ENCODE data around the gene ZAR1. TPM values are rescaled to one million over a fixed set of nuclear protein-coding genes. Genes with fewer than 3 reads are reported as not detected.

Gene ZAR1
- total RNA-seq, 2 donors from 2014 or later, result 0.18 TPM; not detected in 1

- H3K27me3 ChIP-seq (ENCODE audit: control insufficient read depth, insufficient read depth, low read length, poor library complexity, severe bottlenecking), result peaks cover 11% of the 10 kb centered on the region
- Mint-ChIP-seq H3K27me3 (ENCODE audit: insufficient read depth) (peaks cover 27% of the 10 kb centered on the region), H3K27ac (no peak overlapping the region), H3K4me3 (no peak overlapping the region), H3K9me3 (no peaks in the 10 kb centered on the region), H3K4me1 (peaks cover 16% of the 10 kb centered on the region), H3K36me3 (ENCODE audit: low read depth) (no peaks in the 10 kb centered on the region)
- no peak for TF ChIP-seq CTCF (conservative IDR thresholded peaks at IDR 0.05)
- no peaks in the 10 kb centered on the region for H3K36me3 ChIP-seq (ENCODE audit: control insufficient read depth, insufficient read depth, low read length)
- H3K4me3 ChIP-seq (ENCODE audit: low read length), result no peak overlapping the region
- WGBS, 2 experiments (ENCODE audit: insufficient coverage in 1 of 2, insufficient read length in 1 of 2), result 87% methylated on average over 1 of the region's 2 CpGs; no CpG with 5 or more reads in 1 of the 2 experiments
- H3K27ac ChIP-seq (ENCODE audit: low read depth, low read length), result no peak overlapping the region
- no peak overlapping the region for H3K9ac ChIP-seq (ENCODE audit: extremely low read depth, low read length, poor library complexity, severe bottlenecking)
- H3K9me3 ChIP-seq (ENCODE audit: control insufficient read depth, low read length), result no peaks in the 10 kb centered on the region
- H3K4me1 ChIP-seq (ENCODE audit: control insufficient read depth, insufficient read depth, low read length), result peaks cover 3% of the 10 kb centered on the region
- DNase-seq, result no peak
Observed at GRCh38 chr4:48478273-48478672, 11.8 kb upstream of the ZAR1 start.

- H3K9me3 ChIP-seq (ENCODE audit: control insufficient read depth, low read length), result no peaks in the 10 kb centered on the region
- H3K36me3 ChIP-seq (ENCODE audit: control insufficient read depth, insufficient read depth, low read length), result no peaks in the 10 kb centered on the region
- no peak overlapping the region for H3K9ac ChIP-seq (ENCODE audit: extremely low read depth, low read length, poor library complexity, severe bottlenecking)
- H3K36me3 Mint-ChIP-seq (ENCODE audit: low read depth), result no peaks in the 10 kb centered on the region
- H3K27ac Mint-ChIP-seq, result no peak overlapping the region
- DNase-seq, result no peak
- 88% methylated on average over 1 of the region's 1 CpG; no CpG with 5 or more reads in 1 of the 2 experiments for WGBS, 2 experiments (ENCODE audit: insufficient coverage in 1 of 2, insufficient read length in 1 of 2)
- no peak overlapping the region for H3K27ac ChIP-seq (ENCODE audit: low read depth, low read length)
- H3K4me3 ChIP-seq (ENCODE audit: low read length), result no peak overlapping the region
- H3K4me1 ChIP-seq (ENCODE audit: control insufficient read depth, insufficient read depth, low read length), result no peaks in the 10 kb centered on the region
- TF ChIP-seq CTCF (conservative IDR thresholded peaks at IDR 0.05), result no peak
- peaks cover 16% of the 10 kb centered on the region for H3K4me1 Mint-ChIP-seq
- H3K27me3 Mint-ChIP-seq (ENCODE audit: insufficient read depth), result peaks cover 50% of the 10 kb centered on the region
- no peak overlapping the region for H3K4me3 Mint-ChIP-seq
- H3K27me3 ChIP-seq (ENCODE audit: control insufficient read depth, insufficient read depth, low read length, poor library complexity, severe bottlenecking), result peaks cover 42% of the 10 kb centered on the region
- no peaks in the 10 kb centered on the region for H3K9me3 Mint-ChIP-seq
Observed at GRCh38 chr4:48481581-48481980, 8.5 kb upstream of the ZAR1 start.

- 5 to 6% methylated on average over 55 to 85 of the region's 85 CpGs for WGBS, 2 experiments (ENCODE audit: insufficient coverage in 1 of 2, insufficient read length in 1 of 2)
- Mint-ChIP-seq H3K4me1 (peaks cover 16% of the 10 kb centered on the region), H3K4me3 (peak within 1 kb of the TSS; percentile 50), H3K36me3 (ENCODE audit: low read depth) (no peaks in the 10 kb centered on the region), H3K27ac (no peak within 1 kb of the TSS), H3K27me3 (ENCODE audit: insufficient read depth) (peaks cover 65% of the 10 kb centered on the region), H3K9me3 (no peaks in the 10 kb centered on the region)
- Histone ChIP-seq H3K4me3 (ENCODE audit: low read length) (peak within 1 kb of the TSS; percentile 71), H3K27ac (ENCODE audit: low read depth, low read length) (peak within 1 kb of the TSS; percentile 30), H3K27me3 (ENCODE audit: control insufficient read depth, insufficient read depth, low read length, poor library complexity, severe bottlenecking) (peaks cover 55% of the 10 kb centered on the region), H3K4me1 (ENCODE audit: control insufficient read depth, insufficient read depth, low read length) (no peaks in the 10 kb centered on the region), H3K36me3 (ENCODE audit: control insufficient read depth, insufficient read depth, low read length) (no peaks in the 10 kb centered on the region), H3K9ac (ENCODE audit: extremely low read depth, low read length, poor library complexity, severe bottlenecking) (no peak within 1 kb of the TSS), H3K9me3 (ENCODE audit: control insufficient read depth, low read length) (no peaks in the 10 kb centered on the region)
- no peak for TF ChIP-seq CTCF (conservative IDR thresholded peaks at IDR 0.05)
- peak; percentile 86 for DNase-seq
Observed at GRCh38 chr4:48483006-48483776, 6.9 kb upstream of the ZAR1 start, which contains the start of gene SLC10A4. Gene SLC10A4, plus strand, starts transcription at chr4:48483343. Its CDS starts 219 bp downstream, at chr4:48483562.

Measured in endodermal cell (in vitro differentiated cells).